ENCODE measurements around the gene MIPEP.

DNA sequence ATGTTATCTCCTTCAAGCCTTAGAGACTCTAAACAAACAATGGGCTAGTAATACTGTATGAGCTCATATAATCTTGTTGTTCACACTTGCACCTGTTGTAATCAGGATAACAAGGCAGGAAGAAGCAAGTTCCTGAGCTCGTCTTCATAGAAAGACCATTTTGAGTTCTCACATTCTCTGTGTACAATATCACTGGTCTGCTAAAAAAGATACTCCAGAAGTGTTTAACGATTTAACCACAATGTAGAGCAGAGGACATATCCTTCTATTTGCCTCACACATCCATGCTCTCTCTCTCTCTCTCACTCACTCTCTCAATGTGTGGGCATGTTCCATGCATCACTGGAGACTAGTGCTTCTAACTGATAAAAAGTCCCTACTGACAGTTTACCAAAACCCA, 122.9 kb downstream of the MIPEP start:
- TF ChIP-seq, protein P1, sequence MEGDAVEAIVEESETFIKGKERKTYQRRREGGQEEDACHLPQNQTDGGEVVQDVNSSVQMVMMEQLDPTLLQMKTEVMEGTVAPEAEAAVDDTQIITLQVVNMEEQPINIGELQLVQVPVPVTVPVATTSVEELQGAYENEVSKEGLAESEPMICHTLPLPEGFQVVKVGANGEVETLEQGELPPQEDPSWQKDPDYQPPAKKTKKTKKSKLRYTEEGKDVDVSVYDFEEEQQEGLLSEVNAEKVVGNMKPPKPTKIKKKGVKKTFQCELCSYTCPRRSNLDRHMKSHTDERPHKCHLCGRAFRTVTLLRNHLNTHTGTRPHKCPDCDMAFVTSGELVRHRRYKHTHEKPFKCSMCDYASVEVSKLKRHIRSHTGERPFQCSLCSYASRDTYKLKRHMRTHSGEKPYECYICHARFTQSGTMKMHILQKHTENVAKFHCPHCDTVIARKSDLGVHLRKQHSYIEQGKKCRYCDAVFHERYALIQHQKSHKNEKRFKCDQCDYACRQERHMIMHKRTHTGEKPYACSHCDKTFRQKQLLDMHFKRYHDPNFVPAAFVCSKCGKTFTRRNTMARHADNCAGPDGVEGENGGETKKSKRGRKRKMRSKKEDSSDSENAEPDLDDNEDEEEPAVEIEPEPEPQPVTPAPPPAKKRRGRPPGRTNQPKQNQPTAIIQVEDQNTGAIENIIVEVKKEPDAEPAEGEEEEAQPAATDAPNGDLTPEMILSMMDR (IDR thresholded peaks at IDR 0.05): no peak
- TF ChIP-seq POLR2A (IDR thresholded peaks at IDR 0.05): no peak
- TF ChIP-seq POLR2AphosphoS5 (IDR thresholded peaks at IDR 0.05): no peak

Measured in prostate gland (tissue), 2 donors.